GM18505 (cell line): ENCODE data around the gene FXYD4.
"Not testable (repeated sequence)": the region's sequence is repeated elsewhere in the genome, so short reads cannot be mapped to it uniquely, and the experiment has no call there.

ENCODE experiments used
- ATAC-seq: cut with Tn5 transposase; IDR thresholded peaks from one replicate; pipeline ENCODE4 v1.9.1; 2021; ENCODE audit not compliant: unreplicated experiment
- POLR2A ChIP-seq: IDR thresholded peaks from 4 replicates; pipeline ENCODE4 v1.6.1; 2011; ENCODE audit warnings: borderline replicate concordance; ENCODE audit not compliant: insufficient read depth, insufficient read length; ENCODE audit errors: extremely low read depth

Gene FXYD4

GRCh38 chr10:43389867-43390266 lies 18.4 kb downstream of the FXYD4 start:
- no peak for TF ChIP-seq POLR2A
- ATAC-seq, result no peak

- no peak for TF ChIP-seq POLR2A
- ATAC-seq, result no peak
Measured at GRCh38 chr10:43390333-43390732, 18.9 kb downstream of the FXYD4 start.

- no peak for ATAC-seq
- TF ChIP-seq POLR2A, result no peak
Measured at GRCh38 chr10:43390759-43391158, 19.3 kb downstream of the FXYD4 start.

GRCh38 chr10:43391496-43391895 lies 20.1 kb downstream of the FXYD4 start:
- no peak for ATAC-seq
- no peak for TF ChIP-seq POLR2A

- TF ChIP-seq POLR2A, result no peak
- ATAC-seq, result no peak
Measured at GRCh38 chr10:43392748-43393147, 21.3 kb downstream of the FXYD4 start.

GRCh38 chr10:43393186-43393585 lies 21.8 kb downstream of the FXYD4 start:
- not testable (repeated sequence) for ATAC-seq

- no peak for TF ChIP-seq POLR2A
- ATAC-seq, result no peak
Measured at GRCh38 chr10:43393606-43394360, 22.3 kb downstream of the FXYD4 start.

- TF ChIP-seq POLR2A, result no peak
- no peak for ATAC-seq
Measured at GRCh38 chr10:43394868-43395267, 23.4 kb downstream of the FXYD4 start.

GRCh38 chr10:43395571-43396060 lies 24.2 kb downstream of the FXYD4 start:
- no peak for ATAC-seq
- TF ChIP-seq POLR2A, result peak; percentile 8

GRCh38 chr10:43396061-43396927 lies 24.9 kb downstream of the FXYD4 start:
- ATAC-seq, result peak; percentile 51

GRCh38 chr10:43396928-43397624 lies 25.6 kb downstream of the FXYD4 start:
- peak; percentile 81 for ATAC-seq
- peak; percentile 69 for TF ChIP-seq POLR2A

More at GRCh38 chr10:43396061-43396927, 24.9 kb downstream of the FXYD4 start:
- no peak for TF ChIP-seq POLR2A

GRCh38 chr10:43398939-43399319 lies 27.5 kb downstream of the FXYD4 start:
- TF ChIP-seq POLR2A, result no peak

More at GRCh38 chr10:43398939-43399319, 27.5 kb downstream of the FXYD4 start:
- ATAC-seq, result no peak
